ENCODE measurements around the gene UTS2R.

Gene UTS2R

DNA sequence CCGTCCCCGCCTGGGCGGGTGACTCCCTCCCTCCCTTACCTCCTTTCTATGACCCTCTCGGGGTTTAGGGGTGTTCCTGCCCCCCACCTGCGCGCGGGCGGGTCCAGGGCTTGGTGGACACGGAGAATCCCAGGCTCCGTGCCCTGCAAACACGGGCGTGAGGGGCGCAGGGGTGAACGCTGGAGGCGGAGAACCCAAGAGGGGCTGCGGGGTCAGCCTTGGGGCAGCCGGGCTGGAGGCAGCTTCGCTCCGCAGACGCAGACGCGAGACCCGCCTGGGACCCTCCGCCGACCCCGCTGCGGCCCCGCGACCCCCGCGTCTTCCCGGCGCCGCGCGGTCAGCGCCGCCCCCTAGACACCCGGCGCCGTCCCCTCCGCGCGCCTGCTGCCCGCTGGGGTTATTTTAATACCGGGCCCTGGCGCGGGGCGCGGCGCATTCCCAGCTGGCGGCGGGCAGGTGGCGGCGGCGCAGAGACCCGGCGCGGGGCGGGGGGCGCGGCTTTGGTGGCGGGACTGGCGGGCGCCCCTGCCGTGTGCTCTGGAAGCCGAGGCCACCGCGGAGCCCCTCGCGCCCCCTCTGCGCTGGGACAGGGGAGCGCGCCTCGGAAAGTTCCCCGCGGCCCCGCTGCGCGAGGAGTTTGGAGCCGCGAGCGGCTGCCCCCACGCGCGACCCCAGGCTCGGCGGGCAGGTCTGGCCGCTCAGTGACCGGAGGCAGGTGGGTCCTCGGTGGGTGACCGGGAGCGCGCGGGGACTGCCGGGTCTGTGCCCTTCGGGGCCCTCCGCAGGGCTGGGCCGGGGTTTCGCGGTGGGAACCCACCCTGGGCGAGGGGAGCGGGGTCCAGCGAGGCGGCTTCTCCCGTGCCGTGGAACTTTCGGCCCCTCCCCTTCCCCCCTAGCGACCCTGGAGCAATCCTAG lies at the start of gene UTS2R:
TSS of gene UTS2R (plus strand) at position 433 of the 916 bp plus-strand sequence. CDS start 2,560 bp downstream, outside the sequence.
- no peak for DNase-seq (ENCODE audit: low read depth)

DNA sequence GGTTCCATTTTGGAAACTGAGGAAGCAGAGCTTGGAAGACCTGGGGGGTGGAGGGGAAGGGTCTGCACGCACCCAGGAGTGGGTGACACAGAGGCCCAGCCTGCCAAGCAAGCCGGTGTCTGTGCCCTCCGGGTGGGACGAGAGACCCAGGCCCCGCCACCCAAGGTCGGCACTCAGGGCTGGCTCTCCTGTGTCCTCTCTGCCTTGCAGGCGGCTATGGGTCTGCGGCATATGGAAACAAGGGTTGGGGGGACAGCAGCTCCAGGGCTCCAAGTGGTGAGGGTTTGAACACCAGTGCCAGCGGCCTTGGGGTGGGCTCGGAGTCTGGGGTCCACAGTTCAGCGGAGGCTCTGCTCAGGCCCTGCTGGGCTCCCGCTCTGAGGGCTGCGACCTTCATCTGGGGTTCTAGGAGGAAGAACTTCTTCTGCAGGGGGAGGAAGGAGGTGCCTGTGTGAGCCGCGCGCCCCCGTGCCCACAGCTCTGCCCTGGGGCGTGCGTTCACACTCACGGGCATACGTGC lies 49.6 kb upstream of the UTS2R start:
- no peak for DNase-seq (ENCODE audit: low read depth)

DNA sequence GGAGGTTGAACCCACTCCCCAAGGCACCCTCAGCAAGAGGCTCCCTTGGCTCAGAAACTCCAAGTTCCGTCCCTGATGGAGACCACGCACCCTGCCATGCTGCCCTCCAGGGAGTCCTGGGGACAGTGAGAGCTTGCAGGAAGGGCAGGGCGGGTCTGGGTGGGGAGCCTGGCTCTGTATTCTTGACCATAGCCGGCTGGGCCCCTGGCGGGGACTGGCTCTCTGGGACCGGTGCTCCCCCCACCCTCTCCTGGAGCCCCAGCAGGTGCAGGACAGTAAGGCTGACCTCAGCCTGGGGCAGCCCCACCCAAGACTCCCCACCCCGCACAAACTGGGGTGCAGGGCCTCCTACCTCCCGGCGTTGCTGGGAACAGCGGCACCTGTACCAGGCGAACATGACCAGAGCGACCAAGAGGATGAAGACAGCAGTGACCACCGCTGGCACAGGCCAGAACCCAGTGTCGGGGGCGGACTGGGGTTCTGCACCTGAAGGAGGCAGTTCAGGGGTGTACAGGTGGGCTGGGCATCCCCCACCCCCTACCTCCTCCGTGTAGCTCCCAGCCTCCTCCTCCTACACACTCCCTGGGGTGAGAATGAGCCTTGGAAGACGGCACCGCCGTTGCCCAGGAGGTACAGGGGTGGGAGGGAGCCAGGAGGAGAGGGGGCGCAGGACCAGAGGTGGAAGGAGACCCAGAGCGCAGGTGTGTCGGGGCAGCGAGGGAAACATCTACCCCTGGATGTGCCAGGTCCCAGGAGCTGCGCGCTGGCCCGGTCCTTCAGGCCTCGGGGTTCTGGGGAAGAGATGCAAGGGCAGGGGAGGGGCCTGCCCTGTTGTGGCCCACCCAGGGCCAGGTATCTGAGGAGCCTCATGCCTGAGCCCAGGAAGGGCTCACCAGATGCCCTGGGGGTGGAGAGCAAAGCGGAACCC lies 48.8 kb upstream of the UTS2R start:
- no peak for DNase-seq (ENCODE audit: low read depth)

DNA sequence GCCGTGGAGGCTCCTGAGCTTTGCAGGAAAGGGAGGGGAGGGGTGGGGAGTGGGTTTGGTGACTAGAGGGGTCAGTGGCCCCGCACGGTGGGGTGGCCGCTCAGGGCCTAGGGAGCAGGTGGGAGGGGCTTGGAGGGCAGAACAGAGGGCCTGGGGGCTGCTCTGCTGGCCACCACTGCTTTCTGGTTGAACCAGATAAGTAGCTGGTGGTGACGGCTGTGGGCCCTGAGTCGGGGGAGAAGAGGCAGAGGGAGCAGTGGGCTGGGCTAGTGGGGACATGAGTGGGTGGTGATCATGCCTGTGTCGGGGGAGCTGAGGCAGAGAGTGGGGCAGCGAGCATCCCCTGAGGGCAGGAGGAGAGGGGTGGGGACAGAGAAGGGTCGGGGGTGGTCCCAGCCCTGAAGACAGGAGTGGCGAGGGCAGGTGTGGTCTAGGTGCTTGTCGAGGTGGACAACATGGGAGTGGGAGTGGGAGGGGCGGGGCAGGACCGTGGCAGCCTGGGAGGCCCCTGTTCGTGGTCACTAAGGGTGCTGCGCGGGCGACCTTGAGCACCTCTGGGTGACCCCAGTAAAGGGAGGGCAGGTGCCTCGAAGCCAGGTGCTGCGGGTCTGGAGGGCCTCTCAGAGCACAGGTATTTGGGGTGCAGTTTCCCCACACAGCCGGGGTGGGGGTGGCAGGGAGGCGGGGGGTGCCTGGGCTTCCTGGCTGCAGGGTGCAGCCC lies 47.9 kb upstream of the UTS2R start:
- DNase-seq (ENCODE audit: low read depth) = no peak

DNA sequence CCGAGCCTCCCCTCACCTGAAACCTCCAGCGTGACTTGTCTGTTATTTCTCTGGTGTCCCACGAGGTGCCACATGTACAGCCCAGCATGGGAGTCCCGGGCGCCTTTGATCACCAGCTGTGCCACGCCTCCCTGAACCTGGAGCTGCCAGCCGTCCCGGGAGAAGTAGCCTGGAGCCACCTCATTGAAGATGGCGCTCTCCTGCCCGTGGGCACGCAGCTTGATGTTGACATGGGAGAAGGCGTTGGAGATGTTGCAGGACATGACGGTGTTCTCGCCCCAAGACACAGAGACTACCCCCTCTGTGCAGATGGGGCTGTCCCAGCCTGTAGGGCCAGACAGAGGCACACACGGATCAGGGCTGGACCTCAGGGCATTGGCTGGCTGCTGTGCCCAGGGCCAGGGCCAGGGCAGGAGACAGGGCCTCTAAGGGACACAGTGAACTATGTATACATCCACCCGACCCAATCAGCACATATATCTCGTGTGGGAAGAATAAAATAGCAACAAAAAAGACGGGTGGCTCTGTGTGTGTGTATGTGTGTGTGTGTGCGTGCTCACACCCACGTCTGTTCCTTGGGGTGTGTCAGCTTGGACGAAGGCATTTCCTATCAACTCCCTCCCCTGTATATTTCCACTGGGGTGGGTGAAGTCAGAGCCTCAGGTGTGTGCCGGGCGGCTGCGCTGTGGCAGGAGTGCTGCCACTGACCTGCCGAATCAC lies 46.8 kb upstream of the UTS2R start:
- DNase-seq (ENCODE audit: low read depth) = no peak

DNA sequence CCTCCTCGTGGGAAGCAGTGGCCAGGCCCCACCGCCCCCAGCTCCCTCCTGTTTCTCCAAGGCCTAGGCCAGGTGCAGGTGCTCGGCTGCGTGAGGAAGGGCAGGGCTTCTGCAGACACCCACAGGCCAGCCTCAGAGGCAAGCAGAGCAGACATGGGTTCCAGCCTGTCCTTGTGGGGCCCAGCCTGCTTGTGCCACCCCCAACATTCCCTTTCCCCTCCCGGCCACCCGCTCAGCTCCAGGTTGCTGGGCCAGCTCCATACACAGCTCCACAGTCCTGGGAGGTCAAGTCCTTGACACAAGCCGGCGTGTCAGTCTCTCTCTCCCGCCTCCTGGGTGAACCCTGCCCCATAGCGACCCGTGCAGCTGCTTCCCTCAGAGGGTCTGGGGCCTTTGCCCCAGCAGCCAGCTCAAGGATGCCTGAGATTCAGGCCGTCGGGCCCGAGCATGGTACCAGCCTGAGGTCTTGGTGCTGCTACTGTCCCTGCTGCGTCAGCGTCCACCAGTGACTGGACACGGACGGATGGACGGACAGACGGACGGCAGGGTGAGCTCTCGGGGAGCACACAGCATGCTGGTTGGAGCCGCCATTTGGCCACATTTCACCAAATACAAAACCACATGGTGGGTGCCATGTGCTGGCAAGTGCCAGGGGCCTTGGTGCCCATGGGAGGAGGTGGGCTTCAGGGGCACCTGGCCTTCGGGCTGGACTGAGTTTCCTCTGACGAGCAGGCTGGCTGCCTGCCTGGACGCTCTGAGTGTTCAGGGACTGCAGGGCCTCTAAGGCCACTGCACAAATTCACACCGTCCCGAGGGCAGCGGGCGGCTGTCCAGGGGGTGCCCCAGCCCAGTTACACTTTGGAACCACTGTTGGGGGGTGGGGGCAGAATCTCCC lies 46.0 kb upstream of the UTS2R start:
- DNase-seq (ENCODE audit: low read depth) = no peak

DNA sequence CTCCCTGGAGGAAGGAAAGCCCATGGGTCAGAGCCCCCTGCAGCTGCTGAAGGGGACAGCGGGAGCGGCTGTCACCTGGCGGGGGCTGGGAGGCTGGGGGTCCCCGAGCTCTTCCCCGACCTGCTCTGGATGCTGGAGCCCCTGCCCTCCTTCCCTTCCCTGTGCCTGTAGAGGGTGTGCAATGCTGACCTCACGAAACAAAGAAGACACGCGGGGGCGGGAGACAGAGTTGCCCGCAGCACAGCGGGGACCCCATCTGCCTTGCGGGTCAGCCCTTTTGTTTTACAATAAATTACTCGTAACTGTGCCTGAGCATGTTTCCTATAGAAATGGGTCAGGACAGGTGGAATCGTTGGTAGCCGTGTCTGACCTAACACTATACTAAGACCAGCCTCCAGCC lies 44.3 kb upstream of the UTS2R start:
- DNase-seq (ENCODE audit: low read depth) = no peak

DNA sequence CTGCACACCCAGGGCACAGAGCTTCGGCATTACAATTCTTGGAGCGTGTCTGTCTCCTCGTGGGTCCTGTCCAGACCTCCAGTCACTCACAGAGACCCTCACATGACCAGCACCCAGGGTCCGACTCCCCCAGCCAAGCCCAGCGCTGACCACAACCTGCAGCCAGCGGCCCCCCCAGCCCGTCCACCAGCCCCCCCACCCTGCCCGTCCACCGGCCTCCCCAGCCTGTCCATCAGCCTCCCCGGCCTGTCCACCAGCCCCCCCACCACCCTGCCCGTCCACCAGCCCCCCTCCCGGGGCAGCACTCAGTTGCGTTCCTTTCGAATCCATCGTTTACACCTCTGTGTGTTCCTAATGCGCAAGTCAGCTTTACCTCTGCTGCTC lies 43.8 kb upstream of the UTS2R start:
- DNase-seq (ENCODE audit: low read depth) = no peak

DNA sequence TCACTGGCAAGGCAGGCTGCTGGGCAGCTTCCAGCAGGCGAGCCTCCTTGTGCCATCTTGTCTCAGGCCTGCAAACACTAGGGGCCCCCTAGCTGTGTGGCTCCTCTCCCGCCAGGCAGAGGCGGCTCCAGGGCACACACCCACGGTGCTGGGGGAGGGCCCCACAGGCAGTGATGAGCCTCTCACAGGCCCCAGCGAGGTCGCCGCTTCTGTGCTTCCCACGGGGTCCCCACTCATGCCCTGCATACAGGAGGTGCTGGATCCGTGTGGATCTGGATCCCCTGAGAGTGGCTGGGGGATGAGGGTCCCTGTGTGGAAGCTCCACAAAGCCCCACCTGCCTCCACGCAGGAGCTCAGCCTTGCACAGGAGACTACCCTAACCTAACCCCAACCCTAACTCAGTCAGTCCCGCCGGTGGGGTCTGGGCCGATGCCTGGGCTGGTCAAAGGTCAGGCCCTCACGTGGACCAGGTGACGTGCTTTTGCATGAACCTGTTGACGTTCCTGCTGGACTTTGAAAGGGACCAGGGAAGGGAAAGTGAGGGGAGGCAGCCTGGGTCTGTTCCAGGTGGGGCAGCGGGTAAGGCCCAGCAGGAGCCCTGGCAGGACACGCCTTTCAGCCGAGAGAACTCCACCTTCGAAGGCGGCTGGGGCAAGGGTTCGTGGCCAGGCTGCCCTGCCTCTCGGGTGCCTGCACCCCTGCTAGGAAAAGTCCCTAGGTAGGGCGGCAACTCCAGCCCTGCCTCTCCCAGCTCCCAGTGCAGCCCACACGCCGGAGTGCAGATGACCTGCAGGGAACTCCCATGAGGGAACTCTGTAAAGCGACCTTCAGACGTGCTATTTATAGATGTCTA lies 43.2 kb upstream of the UTS2R start:
- DNase-seq (ENCODE audit: low read depth) = no peak

DNA sequence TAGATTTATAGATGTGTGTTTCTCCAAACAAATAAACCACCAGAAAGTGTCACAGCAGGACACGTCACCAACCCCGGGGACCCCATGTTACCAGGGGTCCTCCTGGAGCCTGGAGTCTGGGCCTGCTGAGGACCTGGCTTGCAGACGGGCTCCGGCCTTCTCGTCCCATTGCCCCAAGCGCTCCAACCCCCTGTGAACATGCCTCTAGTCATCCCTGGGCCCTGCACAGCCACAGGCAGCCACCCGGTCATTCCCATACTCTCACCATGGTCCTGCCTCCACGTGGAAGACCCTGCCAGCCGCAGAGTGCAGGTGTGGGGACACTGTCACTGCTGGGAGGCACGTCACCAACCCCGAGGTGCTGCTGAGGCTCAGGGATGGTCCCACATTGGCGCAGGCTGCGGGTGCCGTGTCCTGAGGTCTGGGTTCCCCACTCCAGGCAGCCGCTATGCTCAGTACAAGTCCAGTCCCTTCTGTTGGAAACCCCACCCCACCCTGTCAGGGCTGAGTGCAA lies 42.5 kb upstream of the UTS2R start:
- no peak for DNase-seq (ENCODE audit: low read depth)

DNA sequence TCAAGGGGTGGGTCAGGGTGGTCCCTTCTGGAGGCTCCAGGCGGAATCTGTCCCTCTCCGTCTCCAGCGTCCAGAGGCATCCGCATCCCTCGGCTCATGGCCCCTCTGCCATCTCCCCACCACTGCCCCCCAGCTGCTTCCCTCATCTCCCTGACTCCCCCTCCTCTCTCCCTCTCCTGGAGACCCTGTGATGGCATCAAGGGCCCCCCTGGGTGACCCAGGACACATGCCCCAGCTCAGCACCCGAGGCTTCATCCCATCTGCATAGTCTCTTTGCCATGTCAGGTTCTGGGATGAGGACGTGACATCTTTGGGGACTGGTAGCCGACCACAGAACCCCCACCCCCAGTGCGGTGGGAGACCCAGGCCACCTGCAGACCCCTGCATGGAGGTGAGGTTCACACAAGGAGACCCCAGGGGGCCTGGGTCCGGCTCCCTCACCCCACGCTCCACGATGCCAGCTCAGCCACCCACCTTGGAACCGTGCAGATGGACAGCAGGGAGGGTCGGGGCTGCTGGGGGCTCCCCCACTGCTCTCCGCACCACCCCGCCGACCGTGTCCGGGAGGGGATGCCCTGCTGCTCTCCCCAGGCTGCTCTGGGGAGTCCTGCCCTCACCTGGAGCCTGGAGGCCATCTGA lies 41.8 kb upstream of the UTS2R start:
- DNase-seq (ENCODE audit: low read depth) = no peak

DNA sequence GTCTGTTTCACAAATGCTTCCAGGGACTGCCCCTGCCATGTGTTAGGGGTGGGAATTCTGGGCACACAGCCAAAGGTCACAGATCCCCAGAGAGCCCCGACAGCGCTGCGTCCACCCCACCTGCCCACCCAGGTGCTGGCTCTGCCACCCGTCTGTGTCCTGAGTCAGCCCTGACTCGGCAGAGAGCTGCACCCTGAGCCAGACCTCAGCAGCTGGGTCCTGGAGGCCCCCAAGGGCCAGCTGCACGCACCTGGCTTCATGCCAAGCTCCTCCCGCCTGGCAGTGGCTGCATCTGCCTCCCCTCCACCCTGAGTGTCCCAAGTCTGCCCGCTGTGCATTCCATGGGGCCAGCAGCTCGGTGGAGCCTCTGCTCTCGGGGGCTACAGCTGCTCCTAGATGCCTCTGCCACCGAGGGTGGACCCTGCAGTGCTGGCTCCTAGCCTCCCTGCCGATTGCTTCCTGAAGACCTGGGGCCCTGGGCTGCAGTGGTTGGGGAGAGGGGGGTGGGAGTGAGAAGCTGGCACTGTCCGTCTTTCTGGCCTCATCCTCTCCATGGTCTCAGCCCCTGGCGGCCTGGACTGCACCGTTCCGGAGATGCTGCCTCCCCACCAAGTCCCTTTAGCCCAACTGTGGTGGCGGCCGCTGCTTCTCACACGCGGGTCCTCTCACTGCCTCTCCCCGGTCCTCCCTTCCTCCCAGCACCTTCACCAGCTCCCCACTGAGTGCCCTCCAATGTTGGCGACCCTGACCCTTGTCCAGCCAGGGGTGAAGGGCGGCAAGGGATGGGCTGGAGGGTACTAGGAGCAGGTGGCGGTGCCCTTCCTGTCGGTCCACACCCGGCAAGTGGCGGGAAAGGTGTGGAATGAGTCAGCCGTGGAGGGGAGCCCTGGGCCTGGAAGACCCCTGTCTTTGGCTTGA lies 41.0 kb upstream of the UTS2R start:
- peak; percentile 12 for DNase-seq (ENCODE audit: low read depth)

DNA sequence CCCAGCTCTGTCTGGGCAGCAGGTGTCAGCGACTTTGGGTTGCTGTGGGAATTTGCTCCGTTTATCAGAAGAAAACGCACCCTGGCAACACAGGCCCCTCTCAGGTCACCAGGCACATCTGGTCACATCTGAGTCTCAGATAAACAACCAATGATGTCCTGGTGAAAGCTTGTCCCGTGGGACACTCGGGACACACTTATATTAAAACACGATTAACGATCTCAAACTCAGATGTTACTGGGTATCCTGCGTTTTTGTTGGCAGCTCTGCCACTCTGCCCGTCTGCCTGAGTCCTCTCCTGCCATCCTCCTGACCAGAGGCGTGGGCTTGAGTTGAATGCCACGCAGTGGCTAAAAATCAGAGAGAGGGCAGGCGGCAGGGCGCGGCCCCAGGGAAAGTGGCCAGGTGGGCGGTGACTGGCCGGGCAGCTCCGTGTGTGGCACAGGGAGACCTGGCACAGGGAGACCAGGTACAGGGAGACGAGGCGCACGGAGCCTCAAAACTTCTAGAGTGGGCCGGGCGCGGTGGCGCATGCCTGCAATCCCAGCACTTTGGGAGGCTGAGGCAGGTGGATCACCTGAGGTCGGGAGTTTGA lies 40.1 kb upstream of the UTS2R start:
- no peak for DNase-seq (ENCODE audit: low read depth)

DNA sequence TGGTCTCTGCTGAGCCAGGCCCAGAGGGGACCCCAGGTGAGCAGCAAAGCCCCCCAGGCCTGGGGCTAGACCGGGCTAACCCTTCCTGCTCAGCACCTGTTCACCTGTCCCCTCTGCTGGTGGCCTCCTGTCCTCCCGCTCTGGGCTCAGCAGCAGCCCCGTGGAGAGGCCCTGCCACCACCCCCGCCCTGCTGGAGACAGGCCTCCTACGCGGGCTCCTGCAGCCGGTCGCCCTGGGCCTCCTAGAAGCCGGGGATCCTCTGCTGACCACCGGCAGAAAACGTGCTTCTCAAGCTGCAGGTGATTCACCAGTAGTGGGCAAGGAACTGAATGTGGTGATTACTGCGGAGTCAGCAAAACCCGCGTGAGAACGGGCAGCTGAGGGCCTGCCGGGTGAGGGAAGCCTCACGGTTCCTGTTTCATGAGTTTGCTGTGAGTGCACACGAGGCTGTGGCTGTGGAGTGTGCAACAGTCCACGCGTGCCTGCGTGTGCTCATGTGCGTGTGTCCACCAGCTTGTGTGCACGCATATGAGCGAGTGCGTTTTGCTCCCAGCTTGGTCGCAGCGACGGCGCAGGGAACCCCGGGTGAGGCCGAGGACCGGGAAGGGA lies 38.8 kb upstream of the UTS2R start:
- DNase-seq (ENCODE audit: low read depth) = no peak

DNA sequence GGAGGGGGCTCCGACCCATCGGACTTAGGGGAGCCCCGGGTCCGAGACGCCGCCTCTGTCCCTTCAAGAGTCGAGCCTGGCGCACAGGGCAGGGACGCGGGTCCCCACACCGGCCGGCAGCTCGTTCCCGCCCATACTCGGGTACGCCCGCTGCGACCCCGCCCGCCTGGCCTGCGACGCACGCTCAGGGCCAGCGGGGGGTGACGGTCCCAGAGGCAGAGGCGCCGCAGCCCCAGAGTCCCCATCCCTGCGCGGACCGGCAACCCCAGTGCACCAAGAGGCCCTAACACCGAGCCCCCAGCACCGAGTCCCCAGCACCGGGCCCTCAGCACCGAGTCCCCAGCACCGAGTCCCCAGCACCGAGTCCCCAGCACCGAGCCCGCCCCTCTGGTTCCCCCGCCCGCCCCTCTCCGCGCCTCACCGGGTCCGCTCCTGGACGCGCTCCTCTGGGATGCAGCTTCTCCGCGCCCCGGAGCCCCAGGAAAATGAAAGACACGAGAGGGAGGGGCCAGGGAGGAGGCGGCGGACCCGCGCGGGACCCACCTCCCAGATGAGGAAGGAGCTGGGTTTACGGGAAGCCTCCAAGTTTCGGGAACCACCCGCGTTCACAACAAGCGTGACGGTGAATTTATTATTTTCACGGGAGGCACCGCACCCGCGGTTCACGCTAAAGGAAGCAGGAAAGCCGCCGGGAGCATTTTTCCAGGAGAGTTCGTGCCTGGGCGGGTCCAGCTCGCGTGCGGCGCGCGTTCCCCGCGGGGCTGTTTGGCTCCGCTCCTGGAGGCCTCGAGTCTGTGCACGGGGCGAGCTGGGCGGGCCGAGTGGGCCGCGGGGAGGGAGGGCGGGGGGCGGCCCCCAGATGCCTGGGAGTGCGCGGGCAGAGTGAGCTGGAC lies 38.0 kb upstream of the UTS2R start, which contains the start of gene SECTM1:
TSS of gene SECTM1 (minus strand) at position 488 of the 893 bp plus-strand sequence. CDS start 6,526 bp downstream, outside the sequence.
- DNase-seq (ENCODE audit: low read depth) = no peak
